HCT116 (cell line): ENCODE data around the gene CEP131. TPM values are rescaled to one million over a fixed set of nuclear protein-coding genes. Genes with fewer than 3 reads are reported as not detected.
A peak's percentile ranks its signal among the peaks of the same experiment; 100 is the strongest.

Experiments
- ATAC-seq: fragments of 200-7000 bp; cut with Tn5 transposase; 2 replicates; pipeline ENCODE4 v1.9.1; 2020; ENCODE audit warnings: mild to moderate bottlenecking, moderate library complexity
- BruUV-seq: library from RNA; stranded (reverse); fragments of 400-500 nt; replicated peaks from 2 replicates; lab custom pipeline; 2021; lab: Mats Ljungman, UMichigan
- CTCF ChIA-PET: fragments of 300-600 bp; sonication (Branson Sonifier 250); formaldehyde crosslinking; loops from one replicate; lab custom pipeline; 2021; ENCODE audit warnings: antibody characterized with exemption; lab: Charles Lee
- POLR2A ChIA-PET: fragments of 300-600, 350-600 bp; sonication (Branson Sonifier 250); formaldehyde crosslinking; loops from one replicate; lab custom pipeline; 2021; ENCODE audit warnings: antibody characterized with exemption; lab: Charles Lee
- RAD21 ChIA-PET, 2 experiments: fragments of 300-600 bp; sonication (Branson Sonifier 250); formaldehyde crosslinking; loops; one replicate each; lab custom pipeline; 2023; ENCODE audit warnings: low total read pairs in 2 of 2; ENCODE audit not compliant: uncharacterized antibody in 2 of 2, unreplicated experiment in 2 of 2, low non-redundant PET in 1 of 2; lab: Charles Lee
- DNase-seq: peaks from one replicate; pipeline ENCODE4 v3.0.0-alpha.2; 2010; ENCODE audit warnings: low read depth, low spot score
- H2AFZ ChIP-seq: fragments of 200-600 bp; shearing (Covaris generic), sonication (generic); 2 replicates; pipeline ENCODE4 v1.6.1; 2017; ENCODE audit warnings: low read depth, mixed run types, mixed read lengths, antibody characterized with exemption, low read length; ENCODE audit not compliant: poor library complexity, severe bottlenecking
- H3K27ac ChIP-seq: 2 replicates; pipeline ENCODE4 v1.5.1; 2012; ENCODE audit warnings: low read depth, low read length
- H3K27me3 ChIP-seq: fragments of 200-600 bp; sonication (generic); 2 replicates; pipeline ENCODE4 v1.6.1; 2016; ENCODE audit warnings: mixed run types, low read length, mixed read lengths; ENCODE audit not compliant: insufficient read depth
- H3K36me3 ChIP-seq, 2 experiments: fragments of 200-500 bp in 1 of 2; fragments of 200-600 bp in 1 of 2; sonication (Bioruptor generic) in 1 of 2; sonication (generic) in 1 of 2; 2 replicates each; pipeline versions ENCODE4 v1.5.1 to v1.6.1; 2014 to 2016; ENCODE audit warnings: low read length in 2 of 2, inconsistent platforms in 1 of 2, mixed read lengths in 1 of 2, mixed run types in 1 of 2; ENCODE audit not compliant: insufficient read depth in 2 of 2, control insufficient read depth in 1 of 2
- H3K4me1 ChIP-seq, 2 experiments: fragments of 200-600 bp in 1 of 2; sonication (generic) in 1 of 2; 2 replicates each; pipeline versions ENCODE4 v1.5.1 to v1.6.1; 2012 to 2017; ENCODE audit warnings: low read length in 2 of 2, inconsistent platforms in 1 of 2, mild to moderate bottlenecking in 1 of 2, mixed read lengths in 1 of 2, mixed run types in 1 of 2, moderate library complexity in 1 of 2; ENCODE audit not compliant: insufficient read depth in 2 of 2, control insufficient read depth in 1 of 2
- H3K4me2 ChIP-seq: fragments of 200-600 bp; sonication (generic); 2 replicates; pipeline ENCODE4 v1.6.1; 2017; ENCODE audit warnings: mixed run types, low read length, mixed read lengths
- H3K4me3 ChIP-seq, 2 experiments: fragments of 200-600 bp in 1 of 2; sonication (generic) in 1 of 2; replicated peaks in 1 of 2; 2 replicates each; pipeline ENCODE4 v1.5.1; 2011 to 2016; ENCODE audit warnings: low read length in 2 of 2, control low read depth in 1 of 2, low read depth in 1 of 2, mild to moderate bottlenecking in 1 of 2, mixed read lengths in 1 of 2, mixed run types in 1 of 2
- H3K79me2 ChIP-seq: fragments of 200-600 bp; sonication (generic); 2 replicates; pipeline ENCODE4 v1.6.1; 2017; ENCODE audit warnings: mild to moderate bottlenecking, mixed run types, low read length, moderate library complexity, mixed read lengths; ENCODE audit not compliant: insufficient read depth
- H3K9ac ChIP-seq: fragments of 200-600 bp; sonication (generic); 2 replicates; pipeline ENCODE4 v1.6.1; 2016; ENCODE audit warnings: low read length, mixed read lengths
- H3K9me2 ChIP-seq: fragments of 200-600 bp; sonication (generic), shearing (Covaris generic); 2 replicates; pipeline ENCODE4 v1.6.1; 2017; ENCODE audit warnings: mixed run types, mild to moderate bottlenecking, moderate library complexity; ENCODE audit not compliant: insufficient read depth
- H3K9me3 ChIP-seq, 2 experiments: fragments of 200-500 bp in 1 of 2; fragments of 200-600 bp in 1 of 2; sonication (Bioruptor generic) in 1 of 2; sonication (generic) in 1 of 2; 2 replicates each; pipeline ENCODE4 v1.6.1; 2014 to 2017; ENCODE audit warnings: low read length in 2 of 2, mixed read lengths in 2 of 2, inconsistent platforms in 1 of 2, low read depth in 1 of 2, mild to moderate bottlenecking in 1 of 2, mixed run types in 1 of 2, moderate library complexity in 1 of 2; ENCODE audit not compliant: control insufficient read depth in 1 of 2, insufficient read depth in 1 of 2
- H4K20me1 ChIP-seq: fragments of 200-600 bp; sonication (generic), shearing (Covaris generic); 2 replicates; pipeline ENCODE4 v1.6.1; 2017; ENCODE audit warnings: mixed run types, mild to moderate bottlenecking, moderate library complexity; ENCODE audit not compliant: insufficient read depth
- EZH2 ChIP-seq: fragments of 200-600 bp; sonication (generic); IDR thresholded peaks from 2 replicates; pipeline ENCODE4 v1.6.1; 2017; ENCODE audit warnings: antibody characterized with exemption, mixed run types
- EZH2phosphoT487 ChIP-seq: fragments of 200-600 bp; IDR thresholded peaks from 2 replicates; pipeline ENCODE4 v1.6.1; 2018; ENCODE audit warnings: antibody characterized with exemption, borderline replicate concordance
- JUND ChIP-seq: IDR thresholded peaks from 2 replicates; pipeline ENCODE4 v1.6.1; 2012
- POLR2AphosphoS5 ChIP-seq: IDR thresholded peaks from 2 replicates; pipeline ENCODE4 v1.6.1; 2011; ENCODE audit warnings: mild to moderate bottlenecking, low read depth, low read length, moderate library complexity
- SIN3A ChIP-seq: IDR thresholded peaks from 2 replicates; pipeline ENCODE4 v1.6.1; 2012; ENCODE audit warnings: low read depth
- SRF ChIP-seq: IDR thresholded peaks from 2 replicates; pipeline ENCODE4 v1.6.1; 2012; ENCODE audit warnings: low read depth
- intact Hi-C: fragments of 100-400 bp; cut with micrococcal nuclease; formaldehyde crosslinking; loops from 2 replicates; pipeline ENCODE4 v1.10.0; 2022
- total RNA-seq: library from RNA; stranded (reverse); gene quantifications from one replicate; pipeline ENCODE4 v1.2.1, GENCODE V29; 2021; ENCODE audit not compliant: unreplicated experiment
- TF ChIP-seq, protein P1 (sequence below): IDR thresholded peaks from 2 replicates; pipeline ENCODE4 v1.6.1; 2012
- TF ChIP-seq, protein P2 (sequence below), 3 experiments: fragments of 200-600 bp in 1 of 3; sonication (generic) in 1 of 3; IDR thresholded peaks in 2 of 3; conservative IDR thresholded peaks in 1 of 3; 2 replicates each; pipeline ENCODE4 v1.5.1; 2012 to 2017; ENCODE audit warnings: low read depth in 2 of 3, low read length in 2 of 3, antibody characterized with exemption in 1 of 3, borderline replicate concordance in 1 of 3, control low read depth in 1 of 3, mild to moderate bottlenecking in 1 of 3, mixed read lengths in 1 of 3, mixed run types in 1 of 3, moderate library complexity in 1 of 3; ENCODE audit not compliant: insufficient read depth in 1 of 3

CEP131 gene
- total RNA-seq, 1 experiment from 2014 or later = 30.2 TPM

DNA sequence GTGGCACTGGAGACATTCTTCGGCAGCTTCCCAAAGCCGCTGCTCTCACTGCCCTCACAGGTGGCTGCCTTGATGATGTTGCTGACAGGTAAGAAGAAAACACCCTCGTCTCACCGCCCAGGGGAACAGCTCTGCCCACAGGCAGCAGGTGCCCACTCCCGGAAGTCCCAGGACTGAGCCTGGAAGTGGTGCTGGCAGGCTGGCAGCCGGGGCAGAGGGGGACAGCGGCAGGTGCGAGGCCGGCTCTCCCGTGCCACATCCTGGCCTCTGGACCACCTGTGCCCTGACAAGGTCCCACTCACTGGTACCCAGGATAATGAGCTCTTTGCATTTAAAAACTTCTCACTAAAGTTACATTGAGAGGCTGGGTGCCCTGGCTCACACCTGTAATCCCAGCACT lies 20.4 kb downstream of the CEP131 start:
- Histone ChIP-seq H4K20me1 (no peaks in the 10 kb centered on the region), H3K9ac (no peak overlapping the region), H3K9me2 (no peaks in the 10 kb centered on the region), H3K27me3 (no peaks in the 10 kb centered on the region), H3K36me3 (peaks cover 0 to 6% of the 10 kb centered on the region in 2 experiments; a peak in 2 of 4 replicates), H3K79me2 (no peaks in the 10 kb centered on the region), H3K4me1 (peaks cover 0 to 8% of the 10 kb centered on the region in 2 experiments; a peak in 1 of 4 replicates), H3K27ac (no peak overlapping the region), H3K4me3 (no peak overlapping the region), H3K9me3 (no peaks in the 10 kb centered on the region), H2AFZ (no peak overlapping the region), H3K4me2 (no peak overlapping the region)
- no peak for TF ChIP-seq EZH2
- no peak for TF ChIP-seq EZH2phosphoT487
- TF ChIP-seq SRF = no peak
- TF ChIP-seq JUND = no peak
- no peak for TF ChIP-seq POLR2AphosphoS5
- TF ChIP-seq, protein P1, sequence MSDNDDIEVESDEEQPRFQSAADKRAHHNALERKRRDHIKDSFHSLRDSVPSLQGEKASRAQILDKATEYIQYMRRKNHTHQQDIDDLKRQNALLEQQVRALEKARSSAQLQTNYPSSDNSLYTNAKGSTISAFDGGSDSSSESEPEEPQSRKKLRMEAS = no peak
- no TSS peak for BruUV-seq
- DNase-seq (no peak), ATAC-seq (no peak)
- ChIA-PET POLR2A (no interaction called here), RAD21 (no interaction called here), CTCF (interaction anchor here (2.2 kb wide), 1 partner anchor 21 kb away, joined by 5 read pairs; the partner anchor contains the start of gene CEP131)
- intact Hi-C loops = no loop called here

DNA sequence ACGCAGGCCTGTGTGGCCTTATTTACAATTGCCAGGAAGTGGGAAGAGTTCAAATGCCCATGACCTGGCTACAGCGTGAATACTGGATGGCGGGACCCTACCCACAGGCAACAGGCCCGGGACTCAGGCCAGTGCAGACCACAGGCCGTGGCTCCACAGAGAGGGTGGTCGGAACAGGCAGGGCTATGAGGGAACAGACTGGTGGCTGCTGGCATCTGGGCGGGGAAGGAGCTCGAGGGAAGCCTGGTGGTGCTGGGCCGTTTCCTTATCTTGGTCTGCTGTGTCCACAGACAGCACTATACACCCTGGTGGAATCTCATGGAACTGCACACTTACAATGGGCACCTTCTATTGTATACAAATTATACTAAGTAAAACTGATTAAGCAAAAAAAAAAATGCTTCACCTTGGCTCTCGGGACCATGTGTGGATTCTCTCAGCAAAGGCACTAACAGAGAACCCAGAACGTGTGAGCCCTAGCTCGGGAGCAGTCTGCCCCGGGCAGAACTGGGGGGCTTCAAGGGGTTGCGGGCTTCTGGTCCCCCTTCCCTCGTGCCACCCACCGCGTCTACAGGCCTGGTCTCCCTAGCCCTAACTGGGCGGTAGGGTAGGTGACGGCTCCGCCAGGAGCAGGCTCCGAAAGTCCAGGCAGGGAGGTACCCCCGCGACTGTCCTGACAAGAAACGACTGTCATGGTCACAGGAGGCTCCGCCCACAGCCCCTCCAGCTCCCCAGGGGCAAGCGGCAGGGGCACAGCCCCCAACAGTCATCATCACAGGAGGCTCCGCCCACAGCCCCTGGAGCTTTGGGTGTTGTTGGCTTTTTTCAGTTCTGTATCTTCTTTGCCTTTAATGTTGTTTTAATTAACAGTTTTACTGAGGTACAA lies 21.8 kb downstream of the CEP131 start:
- POLR2A ChIA-PET = interaction anchor here (1.3 kb wide), 1 partner anchor 22 kb away, joined by 5 read pairs; the partner anchor contains the start of gene CEP131
- intact Hi-C loops = loop anchor here (1.0 kb wide), 1 partner anchor 59 kb away; no protein-coding TSS in a partner anchor

More for the DNA sequence above, 21.8 kb downstream of the CEP131 start:
- RAD21 ChIA-PET = no interaction called here
- H3K9me3 ChIP-seq = no peaks in the 10 kb centered on the region
- H3K27me3 ChIP-seq = no peaks in the 10 kb centered on the region
- H3K4me1 ChIP-seq = peaks cover 0 to 8% of the 10 kb centered on the region in 2 experiments; a peak in 1 of 4 replicates
- no peak overlapping the region for H3K4me3 ChIP-seq
- H3K27ac ChIP-seq = no peak overlapping the region; the same call in 1 of the 2 replicates
- H3K9ac ChIP-seq = no peak overlapping the region
- no TSS peak for BruUV-seq
- CTCF ChIA-PET = interaction anchor here (0.6 to 2.2 kb wide), 5 partner anchors 9 to 1498 kb away, joined by 3 to 6 read pairs (median 5); partner anchors contain the start of genes CEP131 and RAB40B
- peaks cover 0 to 8% of the 10 kb centered on the region in 2 experiments; a peak in 3 of 4 replicates for H3K36me3 ChIP-seq
- H2AFZ ChIP-seq = no peak overlapping the region
- H3K4me2 ChIP-seq = no peak overlapping the region
- DNase-seq (peak; percentile 54), ATAC-seq (peak; percentile 94)
- H4K20me1 ChIP-seq = no peaks in the 10 kb centered on the region
- H3K79me2 ChIP-seq = no peaks in the 10 kb centered on the region
- no peaks in the 10 kb centered on the region for H3K9me2 ChIP-seq
- TF ChIP-seq SIN3A = no peak
- TF ChIP-seq, protein P2, sequence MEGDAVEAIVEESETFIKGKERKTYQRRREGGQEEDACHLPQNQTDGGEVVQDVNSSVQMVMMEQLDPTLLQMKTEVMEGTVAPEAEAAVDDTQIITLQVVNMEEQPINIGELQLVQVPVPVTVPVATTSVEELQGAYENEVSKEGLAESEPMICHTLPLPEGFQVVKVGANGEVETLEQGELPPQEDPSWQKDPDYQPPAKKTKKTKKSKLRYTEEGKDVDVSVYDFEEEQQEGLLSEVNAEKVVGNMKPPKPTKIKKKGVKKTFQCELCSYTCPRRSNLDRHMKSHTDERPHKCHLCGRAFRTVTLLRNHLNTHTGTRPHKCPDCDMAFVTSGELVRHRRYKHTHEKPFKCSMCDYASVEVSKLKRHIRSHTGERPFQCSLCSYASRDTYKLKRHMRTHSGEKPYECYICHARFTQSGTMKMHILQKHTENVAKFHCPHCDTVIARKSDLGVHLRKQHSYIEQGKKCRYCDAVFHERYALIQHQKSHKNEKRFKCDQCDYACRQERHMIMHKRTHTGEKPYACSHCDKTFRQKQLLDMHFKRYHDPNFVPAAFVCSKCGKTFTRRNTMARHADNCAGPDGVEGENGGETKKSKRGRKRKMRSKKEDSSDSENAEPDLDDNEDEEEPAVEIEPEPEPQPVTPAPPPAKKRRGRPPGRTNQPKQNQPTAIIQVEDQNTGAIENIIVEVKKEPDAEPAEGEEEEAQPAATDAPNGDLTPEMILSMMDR (IDR thresholded peaks at IDR 0.05 in 2 of 3, conservative IDR thresholded peaks at IDR 0.05 in 1 of 3; ENCODE audit: borderline replicate concordance in 1 of 3, insufficient read depth in 1 of 3, low read depth in 2 of 3, low read length in 2 of 3) = peak; percentile 46 to 78 (median 69); a peak in 5 of 6 replicates
